Measurements from ENCODE around the gene SYT14.

Gene SYT14

GRCh38 chr1:210072896-210073504 is 135.0 kb downstream of the SYT14 start:
- TF ChIP-seq SPI1 (IDR thresholded peaks at IDR 0.05; ENCODE audit: borderline replicate concordance, low read depth): no peak
- no peak for TF ChIP-seq GABPA (IDR thresholded peaks at IDR 0.05; ENCODE audit: low read depth)
- no peak for TF ChIP-seq REST (IDR thresholded peaks at IDR 0.05; ENCODE audit: insufficient replicate concordance, low read depth)
- TF ChIP-seq, protein P1, sequence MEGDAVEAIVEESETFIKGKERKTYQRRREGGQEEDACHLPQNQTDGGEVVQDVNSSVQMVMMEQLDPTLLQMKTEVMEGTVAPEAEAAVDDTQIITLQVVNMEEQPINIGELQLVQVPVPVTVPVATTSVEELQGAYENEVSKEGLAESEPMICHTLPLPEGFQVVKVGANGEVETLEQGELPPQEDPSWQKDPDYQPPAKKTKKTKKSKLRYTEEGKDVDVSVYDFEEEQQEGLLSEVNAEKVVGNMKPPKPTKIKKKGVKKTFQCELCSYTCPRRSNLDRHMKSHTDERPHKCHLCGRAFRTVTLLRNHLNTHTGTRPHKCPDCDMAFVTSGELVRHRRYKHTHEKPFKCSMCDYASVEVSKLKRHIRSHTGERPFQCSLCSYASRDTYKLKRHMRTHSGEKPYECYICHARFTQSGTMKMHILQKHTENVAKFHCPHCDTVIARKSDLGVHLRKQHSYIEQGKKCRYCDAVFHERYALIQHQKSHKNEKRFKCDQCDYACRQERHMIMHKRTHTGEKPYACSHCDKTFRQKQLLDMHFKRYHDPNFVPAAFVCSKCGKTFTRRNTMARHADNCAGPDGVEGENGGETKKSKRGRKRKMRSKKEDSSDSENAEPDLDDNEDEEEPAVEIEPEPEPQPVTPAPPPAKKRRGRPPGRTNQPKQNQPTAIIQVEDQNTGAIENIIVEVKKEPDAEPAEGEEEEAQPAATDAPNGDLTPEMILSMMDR (IDR thresholded peaks at IDR 0.05; ENCODE audit: insufficient read depth, low read length): no peak
- no peak for TF ChIP-seq POLR2AphosphoS5 (IDR thresholded peaks at IDR 0.05; ENCODE audit: low read depth)
- no peak overlapping the region for H3K27ac ChIP-seq (replicated peaks)
- H3K4me3 ChIP-seq (replicated peaks; ENCODE audit: insufficient read depth, low read length): no peak overlapping the region
- no peaks in the 10 kb centered on the region for H3K27me3 ChIP-seq (ENCODE audit: insufficient read depth, poor library complexity, severe bottlenecking)
- no peak for DNase-seq (ENCODE audit: low read depth in 1 of 2, low spot score in 1 of 2)

DNA sequence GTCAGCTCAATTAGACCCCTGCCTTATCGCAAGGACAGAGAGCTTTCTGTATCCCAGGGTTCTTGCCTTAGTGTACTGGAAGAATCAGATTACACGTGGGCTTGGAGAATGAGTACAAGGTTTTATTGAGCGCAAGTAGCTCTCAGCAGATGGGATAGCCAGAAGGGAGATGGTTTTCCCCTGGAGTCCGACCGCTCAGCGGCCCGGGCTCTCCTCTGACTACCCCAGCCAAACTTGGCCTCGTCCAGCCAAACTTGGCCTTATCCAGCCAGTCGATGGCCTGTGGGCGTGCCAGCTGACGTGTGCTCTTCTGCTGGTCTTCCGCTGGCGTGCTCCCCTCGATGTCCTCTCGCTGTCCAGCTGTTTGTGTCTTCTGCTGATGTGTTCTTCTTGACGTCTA is 136.9 kb downstream of the SYT14 start:
- no peak for DNase-seq (ENCODE audit: low read depth in 1 of 2, low spot score in 1 of 2)
- TF ChIP-seq GABPA (IDR thresholded peaks at IDR 0.05; ENCODE audit: low read depth) (no peak), SPI1 (IDR thresholded peaks at IDR 0.05; ENCODE audit: borderline replicate concordance, low read depth) (no peak)
- TF ChIP-seq, protein P1 (IDR thresholded peaks at IDR 0.05; ENCODE audit: insufficient read depth, low read length): no peak
- Histone ChIP-seq H3K27ac (replicated peaks) (no peak overlapping the region), H3K27me3 (ENCODE audit: insufficient read depth, poor library complexity, severe bottlenecking) (no peaks in the 10 kb centered on the region), H3K4me3 (replicated peaks; ENCODE audit: insufficient read depth, low read length) (no peak overlapping the region)

- no peak for TF ChIP-seq SPI1 (IDR thresholded peaks at IDR 0.05; ENCODE audit: borderline replicate concordance, low read depth)
- TF ChIP-seq, protein P1 (IDR thresholded peaks at IDR 0.05; ENCODE audit: insufficient read depth, low read length): no peak
- no peak for TF ChIP-seq REST (IDR thresholded peaks at IDR 0.05; ENCODE audit: insufficient replicate concordance, low read depth)
- no peak for TF ChIP-seq POLR2AphosphoS5 (IDR thresholded peaks at IDR 0.05; ENCODE audit: low read depth)
- no peak for TF ChIP-seq GABPA (IDR thresholded peaks at IDR 0.05; ENCODE audit: low read depth)
- H3K4me3 ChIP-seq (replicated peaks; ENCODE audit: insufficient read depth, low read length): no peak overlapping the region
- no peak for DNase-seq (ENCODE audit: low read depth in 1 of 2, low spot score in 1 of 2)
- no peak overlapping the region for H3K27ac ChIP-seq (replicated peaks)
- H3K27me3 ChIP-seq (ENCODE audit: insufficient read depth, poor library complexity, severe bottlenecking): no peaks in the 10 kb centered on the region
These were observed 138.6 kb downstream of the SYT14 start for GRCh38 chr1:210076620-210077019.

GRCh38 chr1:210081494-210081893 is 143.5 kb downstream of the SYT14 start:
- TF ChIP-seq SPI1 (IDR thresholded peaks at IDR 0.05; ENCODE audit: borderline replicate concordance, low read depth) (no peak), POLR2AphosphoS5 (IDR thresholded peaks at IDR 0.05; ENCODE audit: low read depth) (no peak), REST (IDR thresholded peaks at IDR 0.05; ENCODE audit: insufficient replicate concordance, low read depth) (no peak), GABPA (IDR thresholded peaks at IDR 0.05; ENCODE audit: low read depth) (no peak)
- TF ChIP-seq, protein P1 (IDR thresholded peaks at IDR 0.05; ENCODE audit: insufficient read depth, low read length): no peak
- no peak overlapping the region for H3K27ac ChIP-seq (replicated peaks)
- H3K4me3 ChIP-seq (replicated peaks; ENCODE audit: insufficient read depth, low read length): no peak overlapping the region
- no peak for DNase-seq (ENCODE audit: low read depth in 1 of 2, low spot score in 1 of 2)
- no peaks in the 10 kb centered on the region for H3K27me3 ChIP-seq (ENCODE audit: insufficient read depth, poor library complexity, severe bottlenecking)

Data from HL-60 (cell line).